T-cell (primary cell): ENCODE data around the gene PARD3B. TPM values are rescaled to one million over a fixed set of nuclear protein-coding genes. Genes with fewer than 3 reads are reported as not detected.

Experiments
- ATAC-seq, 4 experiments: fragments of 200-7000 bp in 3 of 4; fragments of 150-1000 bp in 1 of 4; cut with Tn5 transposase; replicated peaks in 1 of 4; 1 replicate in 3 of 4; 2 replicates in 1 of 4; pipeline ENCODE4 v1.10.0; 2021; ENCODE audit warnings: moderate library complexity in 3 of 4, mild to moderate bottlenecking in 2 of 4, moderate number of reproducible peaks in 1 of 4
- CTCF ChIA-PET, 2 donors: fragments of 300-600 bp; sonication (Branson Sonifier 250); formaldehyde crosslinking; loops; one replicate each; lab custom pipeline; 2022; ENCODE audit warnings: antibody characterized with exemption in 2 of 2; lab: Charles Lee
- POLR2A ChIA-PET, 2 donors: fragments of 300-600 bp; sonication (Branson Sonifier 250); formaldehyde crosslinking; loops; one replicate each; lab custom pipeline; 2022; ENCODE audit warnings: antibody characterized with exemption in 2 of 2; lab: Charles Lee
- DNase-seq, 35 experiments: peaks; one replicate each; pipeline versions ENCODE4 v3.0.0 to v3.0.0-alpha.2; 2013 to 2023
- H3K27ac ChIP-seq: one replicate; pipeline ENCODE4 v1.5.1; 2013; ENCODE audit warnings: low read length
- H3K27me3 ChIP-seq, 2 experiments: replicated peaks in 1 of 2; 1 replicate in 1 of 2; 2 replicates in 1 of 2; pipeline versions ENCODE4 v1.6.1 to v1.7.0; 2013; ENCODE audit warnings: low read length in 1 of 2, mixed read lengths in 1 of 2; ENCODE audit not compliant: control insufficient read depth in 2 of 2, insufficient read depth in 2 of 2; ENCODE audit errors: extremely low read depth in 1 of 2
- H3K36me3 ChIP-seq, 2 donors: 1 replicate in 1 of 2; 2 replicates in 1 of 2; pipeline versions ENCODE4 v1.6.1 to v1.7.0; 2013; ENCODE audit warnings: low read length in 1 of 2; ENCODE audit not compliant: control insufficient read depth in 2 of 2, insufficient read depth in 1 of 2; ENCODE audit errors: extremely low read depth in 1 of 2
- H3K4me1 ChIP-seq, 2 experiments: 1 replicate in 1 of 2; 2 replicates in 1 of 2; pipeline versions ENCODE4 v1.6.1 to v1.7.0; 2013; ENCODE audit warnings: low read length in 2 of 2, mixed read lengths in 1 of 2; ENCODE audit not compliant: insufficient read depth in 2 of 2, control insufficient read depth in 1 of 2; ENCODE audit errors: extremely low read depth in 1 of 2
- H3K4me3 ChIP-seq, 2 donors: 1 replicate in 1 of 2; 2 replicates in 1 of 2; pipeline versions ENCODE4 v1.5.1 to v1.7.0; 2013; ENCODE audit warnings: mild to moderate bottlenecking in 2 of 2, low read length in 1 of 2, moderate library complexity in 1 of 2; ENCODE audit not compliant: control insufficient read depth in 1 of 2; ENCODE audit errors: extremely low read depth in 1 of 2
- H3K9me3 ChIP-seq: 2 replicates; pipeline ENCODE4 v1.7.0; 2013
- H3K27ac Mint-ChIP-seq, 2 donors: one replicate each; pipeline ENCODE4 v1.8.0; 2020 to 2021; ENCODE audit warnings: mild to moderate bottlenecking in 2 of 2, mixed read lengths in 2 of 2
- H3K27me3 Mint-ChIP-seq, 2 donors: one replicate each; pipeline ENCODE4 v1.8.0; 2021 to 2022; ENCODE audit warnings: mixed read lengths in 2 of 2
- H3K36me3 Mint-ChIP-seq: one replicate; pipeline ENCODE4 v1.8.0; 2021; ENCODE audit warnings: mixed read lengths
- H3K4me1 Mint-ChIP-seq, 3 donors: one replicate each; pipeline ENCODE4 v1.8.0; 2020 to 2022; ENCODE audit warnings: mixed read lengths in 3 of 3, mild to moderate bottlenecking in 1 of 3
- H3K4me3 Mint-ChIP-seq, 3 donors: one replicate each; pipeline ENCODE4 v1.8.0; 2020 to 2022; ENCODE audit warnings: mild to moderate bottlenecking in 3 of 3, mixed read lengths in 3 of 3, moderate library complexity in 3 of 3
- H3K9me3 Mint-ChIP-seq, 3 donors: one replicate each; pipeline ENCODE4 v1.8.0; 2020 to 2022; ENCODE audit warnings: mixed read lengths in 3 of 3
- whole genome bisulfite sequencing: methylation state at CpG from one replicate; pipeline ENCODE4 v1.1.5; 2013; ENCODE audit warnings: missing lambda C conversion rate; ENCODE audit not compliant: insufficient coverage; 5-methylcytosine and 5-hydroxymethylcytosine counted together
- total RNA-seq, 35 experiments: library from RNA in 6 of 35; stranded (reverse) in 6 of 35; fragments of 120-200 nt in 1 of 35; gene quantifications; one replicate each; pipeline versions ENCODE4 v1.2.1 to v1.2.4 and lab custom pipeline; 2013 to 2026

The PARD3B gene
- total RNA-seq, 5 donors from 2014 or later (not counting 1 experiment from before 2014, with no cell fraction given), result 0.75 to 2.0 (median 1.6) TPM

GRCh38 chr2:205448189-205448588 is 902.9 kb downstream of the PARD3B start:
- CTCF ChIA-PET, result no interaction called here

GRCh38 chr2:205451901-205452512 is 906.7 kb downstream of the PARD3B start:
- no peak overlapping the region for H3K4me3 ChIP-seq
- no peaks in the 10 kb centered on the region for H3K27me3 Mint-ChIP-seq
- ATAC-seq, result no peak
- H3K36me3 Mint-ChIP-seq, result no peaks in the 10 kb centered on the region
- no peak overlapping the region for H3K27ac ChIP-seq
- H3K4me1 Mint-ChIP-seq, result no peaks in the 10 kb centered on the region
- WGBS, result no CpG with 5 or more reads among the region's 4 CpGs
- no peak overlapping the region for H3K27ac Mint-ChIP-seq
- no peaks in the 10 kb centered on the region for H3K36me3 ChIP-seq
- H3K4me1 ChIP-seq, result no peaks in the 10 kb centered on the region
- no peaks in the 10 kb centered on the region for H3K27me3 ChIP-seq
- H3K9me3 Mint-ChIP-seq, result no peaks in the 10 kb centered on the region
- no peak for DNase-seq
- POLR2A ChIA-PET, result no interaction called here
- no peak overlapping the region for H3K4me3 Mint-ChIP-seq
- H3K9me3 ChIP-seq, result no peaks in the 10 kb centered on the region
- CTCF ChIA-PET, result no interaction called here

More at GRCh38 chr2:205448189-205448588, 902.9 kb downstream of the PARD3B start:
- Mint-ChIP-seq H3K4me1 (no peaks in the 10 kb centered on the region), H3K27ac (no peak overlapping the region), H3K27me3 (peaks cover 2 to 5% of the 10 kb centered on the region in 2 donors), H3K36me3 (no peaks in the 10 kb centered on the region), H3K4me3 (no peak overlapping the region), H3K9me3 (peaks cover 0 to 4% (median under 1%) of the 10 kb centered on the region in 3 donors)
- no peaks in the 10 kb centered on the region for H3K9me3 ChIP-seq
- H3K27ac ChIP-seq, result no peak overlapping the region
- H3K4me3 ChIP-seq, result no peak overlapping the region
- ATAC-seq (no peak), DNase-seq (no peak)
- H3K27me3 ChIP-seq, result no peaks in the 10 kb centered on the region
- POLR2A ChIA-PET, result no interaction called here
- no peaks in the 10 kb centered on the region for H3K4me1 ChIP-seq
- no peaks in the 10 kb centered on the region for H3K36me3 ChIP-seq

GRCh38 chr2:205453202-205453601 is 907.9 kb downstream of the PARD3B start:
- Mint-ChIP-seq H3K36me3 (no peaks in the 10 kb centered on the region), H3K4me3 (no peak overlapping the region), H3K27me3 (peaks cover 0 to 2% of the 10 kb centered on the region in 2 donors), H3K9me3 (no peaks in the 10 kb centered on the region), H3K4me1 (no peaks in the 10 kb centered on the region), H3K27ac (no peak overlapping the region)
- ChIA-PET CTCF (no interaction called here), POLR2A (no interaction called here)
- Histone ChIP-seq H3K9me3 (no peaks in the 10 kb centered on the region), H3K4me3 (no peak overlapping the region), H3K36me3 (no peaks in the 10 kb centered on the region), H3K27ac (no peak overlapping the region), H3K4me1 (no peaks in the 10 kb centered on the region), H3K27me3 (no peaks in the 10 kb centered on the region)
- WGBS, result 50% methylated on average over 1 of the region's 4 CpGs
- DNase-seq (no peak), ATAC-seq (no peak)

- WGBS, result no CpG with 5 or more reads among the region's 1 CpG
- H3K4me1 ChIP-seq, result no peaks in the 10 kb centered on the region
- H3K36me3 ChIP-seq, result no peaks in the 10 kb centered on the region
- no peaks in the 10 kb centered on the region for H3K27me3 ChIP-seq
- ATAC-seq (no peak), DNase-seq (no peak)
- peaks cover 3 to 7% of the 10 kb centered on the region in 2 donors for H3K27me3 Mint-ChIP-seq
- no peak overlapping the region for H3K27ac Mint-ChIP-seq
- ChIA-PET CTCF (no interaction called here), POLR2A (no interaction called here)
- H3K9me3 ChIP-seq, result no peaks in the 10 kb centered on the region
- H3K4me3 ChIP-seq, result no peak overlapping the region
- H3K36me3 Mint-ChIP-seq, result no peaks in the 10 kb centered on the region
- H3K9me3 Mint-ChIP-seq, result no peaks in the 10 kb centered on the region
- H3K4me3 Mint-ChIP-seq, result no peak overlapping the region
- H3K27ac ChIP-seq, result no peak overlapping the region
- no peaks in the 10 kb centered on the region for H3K4me1 Mint-ChIP-seq
Observed at GRCh38 chr2:205456682-205457081, 911.4 kb downstream of the PARD3B start.

- WGBS, result no CpG with 5 or more reads among the region's 1 CpG
- Mint-ChIP-seq H3K9me3 (no peaks in the 10 kb centered on the region), H3K4me1 (no peaks in the 10 kb centered on the region), H3K27me3 (peaks cover 3 to 9% of the 10 kb centered on the region in 2 donors), H3K36me3 (no peaks in the 10 kb centered on the region), H3K27ac (no peak overlapping the region), H3K4me3 (no peak overlapping the region)
- DNase-seq, result no peak
- ChIA-PET POLR2A (no interaction called here), CTCF (no interaction called here)
- H3K9me3 ChIP-seq, result no peaks in the 10 kb centered on the region
- no peaks in the 10 kb centered on the region for H3K27me3 ChIP-seq
- no peak overlapping the region for H3K4me3 ChIP-seq
- H3K27ac ChIP-seq, result no peak overlapping the region
- ATAC-seq, result no peak
- H3K4me1 ChIP-seq, result no peaks in the 10 kb centered on the region
- no peaks in the 10 kb centered on the region for H3K36me3 ChIP-seq
Observed at GRCh38 chr2:205460217-205460616, 914.9 kb downstream of the PARD3B start.

- Histone ChIP-seq H3K27me3 (no peaks in the 10 kb centered on the region), H3K4me1 (no peaks in the 10 kb centered on the region), H3K9me3 (no peaks in the 10 kb centered on the region), H3K27ac (no peak overlapping the region), H3K4me3 (no peak overlapping the region), H3K36me3 (no peaks in the 10 kb centered on the region)
- no peak for DNase-seq
- Mint-ChIP-seq H3K27ac (no peak overlapping the region), H3K4me3 (no peak overlapping the region), H3K27me3 (peaks cover 3 to 9% of the 10 kb centered on the region in 2 donors), H3K4me1 (no peaks in the 10 kb centered on the region), H3K9me3 (no peaks in the 10 kb centered on the region), H3K36me3 (no peaks in the 10 kb centered on the region)
- 53% methylated on average over 4 of the region's 4 CpGs for WGBS
- CTCF ChIA-PET, result no interaction called here
- ATAC-seq, result no peak
- POLR2A ChIA-PET, result no interaction called here
Observed at GRCh38 chr2:205461169-205461568, 915.9 kb downstream of the PARD3B start.
